ENCODE data around the gene SIAH3.

GRCh38 chr13:45812695-45813372 is 38.7 kb downstream of the SIAH3 start:
- no peak for TF ChIP-seq CTCF (IDR thresholded peaks at IDR 0.05)
- TF ChIP-seq POLR2A (IDR thresholded peaks at IDR 0.05): no peak
- no peak for TF ChIP-seq POLR2AphosphoS5 (IDR thresholded peaks at IDR 0.05)
